Neural cell (in vitro differentiated cells): ENCODE data around the gene NINJ1. TPM values are rescaled to one million over a fixed set of nuclear protein-coding genes. Genes with fewer than 3 reads are reported as not detected.

ENCODE experiments used
- H2AFZ ChIP-seq: fragments of 200-600, 300-800 bp; sonication (generic), shearing (Covaris generic); 2 replicates; pipeline ENCODE4 v1.6.0; 2014; ENCODE audit warnings: low read depth, mild to moderate bottlenecking, antibody characterized with exemption, low read length, moderate library complexity
- H3F3A ChIP-seq: fragments of 200-600 bp; shearing (Covaris generic); 2 replicates; pipeline ENCODE4 v1.6.1; 2016; ENCODE audit warnings: mild to moderate bottlenecking, moderate library complexity, mixed read lengths, antibody characterized with exemption, low read length; ENCODE audit not compliant: insufficient read depth, poor library complexity, severe bottlenecking
- H3K27ac ChIP-seq: fragments of 200-600, 300-800 bp; sonication (generic), shearing (Covaris generic); 2 replicates; pipeline ENCODE4 v1.5.1; 2014; ENCODE audit warnings: mild to moderate bottlenecking, low read length, moderate library complexity
- H3K27me3 ChIP-seq: fragments of 300-800, 200-600 bp; sonication (generic), shearing (Covaris generic); 2 replicates; pipeline ENCODE4 v1.6.0; 2014; ENCODE audit warnings: mild to moderate bottlenecking, low read depth, low read length, moderate library complexity; ENCODE audit not compliant: insufficient read depth
- H3K36me3 ChIP-seq: fragments of 300-800, 200-600 bp; sonication (generic), shearing (Covaris generic); 2 replicates; pipeline ENCODE4 v1.5.1; 2014; ENCODE audit warnings: mild to moderate bottlenecking, antibody characterized with exemption, low read length, moderate library complexity; ENCODE audit not compliant: insufficient read depth
- H3K4me2 ChIP-seq: fragments of 300-800, 200-600 bp; sonication (generic), shearing (Covaris generic); 2 replicates; pipeline ENCODE4 v1.6.0; 2014; ENCODE audit warnings: mild to moderate bottlenecking, low read length
- H3K4me3 ChIP-seq: fragments of 300-800, 200-600 bp; sonication (generic), shearing (Covaris generic); 2 replicates; pipeline ENCODE4 v1.5.1; 2014; ENCODE audit warnings: mild to moderate bottlenecking, low read length, moderate library complexity
- H3K79me2 ChIP-seq: fragments of 200-600 bp; shearing (Covaris generic); replicated peaks from 2 replicates; pipeline ENCODE4 v1.6.0; 2014; ENCODE audit warnings: mild to moderate bottlenecking, low read length, moderate library complexity; ENCODE audit not compliant: insufficient read depth
- H3K9ac ChIP-seq: fragments of 300-800, 200-600 bp; sonication (generic), shearing (Covaris generic); 2 replicates; pipeline ENCODE4 v1.6.1; 2016; ENCODE audit warnings: mild to moderate bottlenecking, low read length, mixed read lengths
- H3K9me2 ChIP-seq: fragments of 200-600 bp; shearing (Covaris generic); 2 replicates; pipeline ENCODE4 v1.6.1; 2016; ENCODE audit warnings: mild to moderate bottlenecking, low read length, mixed read lengths; ENCODE audit not compliant: insufficient read depth
- H3K9me3 ChIP-seq: fragments of 200-600, 300-800 bp; sonication (generic), shearing (Covaris generic); 2 replicates; pipeline ENCODE4 v1.6.1; 2016; ENCODE audit warnings: mild to moderate bottlenecking, mixed run types, low read length, moderate library complexity, mixed read lengths
- H4K20me1 ChIP-seq: fragments of 200-600 bp; shearing (Covaris generic); 2 replicates; pipeline ENCODE4 v1.6.1; 2016; ENCODE audit warnings: mild to moderate bottlenecking, mixed run types; ENCODE audit not compliant: insufficient read depth
- CTCF ChIP-seq: fragments of 450-650 bp; IDR thresholded peaks from 2 replicates; pipeline ENCODE4 v1.5.1; 2014; ENCODE audit warnings: antibody characterized with exemption, mild to moderate bottlenecking, moderate library complexity; ENCODE audit not compliant: poor library complexity, severe bottlenecking
- EP300 ChIP-seq: fragments of 450-650 bp; conservative IDR thresholded peaks from 2 replicates; pipeline ENCODE4 v1.6.1; 2014; ENCODE audit warnings: antibody characterized with exemption, mild to moderate bottlenecking, moderate library complexity; ENCODE audit not compliant: poor library complexity, severe bottlenecking
- EZH2 ChIP-seq: fragments of 200-600, 300-800 bp; shearing (Covaris generic), sonication (generic); IDR thresholded peaks from 2 replicates; pipeline ENCODE4 v1.6.1; 2014; ENCODE audit warnings: antibody characterized with exemption, low read length, borderline replicate concordance, mild to moderate bottlenecking; ENCODE audit not compliant: insufficient read depth, poor library complexity, severe bottlenecking
- MXI1 ChIP-seq: fragments of 450-650 bp; conservative IDR thresholded peaks from 2 replicates; pipeline ENCODE4 v1.6.1; 2014; ENCODE audit warnings: antibody characterized with exemption, mild to moderate bottlenecking; ENCODE audit not compliant: poor library complexity, severe bottlenecking
- POLR2AphosphoS5 ChIP-seq: IDR thresholded peaks from 2 replicates; pipeline ENCODE4 v1.6.1; 2012
- RAD21 ChIP-seq: fragments of 450-650 bp; conservative IDR thresholded peaks from 2 replicates; pipeline ENCODE4 v1.6.1; 2014; ENCODE audit warnings: antibody characterized with exemption, mild to moderate bottlenecking, moderate library complexity
- REST ChIP-seq: IDR thresholded peaks from 2 replicates; pipeline ENCODE4 v1.6.1; 2012; ENCODE audit warnings: borderline replicate concordance
- SMC3 ChIP-seq: fragments of 450-650 bp; conservative IDR thresholded peaks from 2 replicates; pipeline ENCODE4 v1.6.1; 2014; ENCODE audit warnings: antibody characterized with exemption, mild to moderate bottlenecking, moderate library complexity; ENCODE audit not compliant: poor library complexity
- TAF1 ChIP-seq: IDR thresholded peaks from 2 replicates; pipeline ENCODE4 v1.6.1; 2012; ENCODE audit warnings: low read depth
- polyA plus RNA-seq: library from polyadenylated mRNA; depleted of rRNA; stranded (reverse); fragments of >200 nt; gene quantifications from 2 replicates; pipeline ENCODE4 v1.2.3, GENCODE V29; 2014

Gene NINJ1
- polyA plus RNA-seq, 1 donor from 2014 or later, result 2.7 TPM

GRCh38 chr9:93130861-93131481 lies 3.1 kb downstream of the NINJ1 start:
- Histone ChIP-seq H3K9me3 (no peaks in the 10 kb centered on the region), H3K9me2 (no peaks in the 10 kb centered on the region), H3K36me3 (no peaks in the 10 kb centered on the region), H3K27ac (no peak overlapping the region), H3K4me3 (no peak overlapping the region), H2AFZ (no peak overlapping the region), H3F3A (no peaks in the 10 kb centered on the region), H3K27me3 (no peaks in the 10 kb centered on the region), H3K9ac (no peak overlapping the region), H3K4me2 (no peak overlapping the region), H3K79me2 (no peaks in the 10 kb centered on the region), H4K20me1 (no peaks in the 10 kb centered on the region)
- TF ChIP-seq EP300, result no peak
- TF ChIP-seq REST, result no peak
- TF ChIP-seq CTCF, result no peak
- TF ChIP-seq EZH2, result no peak
- TF ChIP-seq MXI1, result no peak
- no peak for TF ChIP-seq RAD21
- TF ChIP-seq POLR2AphosphoS5, result no peak
- no peak for TF ChIP-seq TAF1

GRCh38 chr9:93129691-93130500 lies 4.2 kb downstream of the NINJ1 start:
- Histone ChIP-seq H3K79me2 (no peaks in the 10 kb centered on the region), H3K9me2 (no peaks in the 10 kb centered on the region), H3K4me2 (no peak overlapping the region), H3F3A (no peaks in the 10 kb centered on the region), H3K4me3 (no peak overlapping the region), H3K9me3 (no peaks in the 10 kb centered on the region), H4K20me1 (no peaks in the 10 kb centered on the region), H3K27me3 (no peaks in the 10 kb centered on the region), H3K9ac (no peak overlapping the region), H2AFZ (no peak overlapping the region), H3K27ac (no peak overlapping the region), H3K36me3 (no peaks in the 10 kb centered on the region)
- TF ChIP-seq SMC3, result no peak
